ENCODE measurements around the gene FLT4.

DNA sequence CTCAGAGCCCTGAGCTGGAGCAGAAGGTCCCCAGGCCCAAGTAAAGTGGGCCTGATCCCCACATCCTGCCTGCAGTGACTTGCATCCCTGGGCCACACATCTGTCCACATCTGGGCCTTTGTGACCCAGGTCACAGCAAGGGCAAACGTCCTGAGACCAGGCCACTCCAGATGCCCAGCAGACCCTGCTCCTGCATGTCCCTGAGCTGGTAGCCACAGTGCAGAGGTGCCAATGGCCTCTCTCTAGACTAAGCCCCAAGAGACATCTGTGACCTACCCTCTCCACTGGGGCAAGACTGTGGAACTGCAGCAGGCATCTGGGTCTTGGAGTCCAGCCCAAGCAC, 2.5 kb downstream of the FLT4 start:
- TF ChIP-seq, protein P1, sequence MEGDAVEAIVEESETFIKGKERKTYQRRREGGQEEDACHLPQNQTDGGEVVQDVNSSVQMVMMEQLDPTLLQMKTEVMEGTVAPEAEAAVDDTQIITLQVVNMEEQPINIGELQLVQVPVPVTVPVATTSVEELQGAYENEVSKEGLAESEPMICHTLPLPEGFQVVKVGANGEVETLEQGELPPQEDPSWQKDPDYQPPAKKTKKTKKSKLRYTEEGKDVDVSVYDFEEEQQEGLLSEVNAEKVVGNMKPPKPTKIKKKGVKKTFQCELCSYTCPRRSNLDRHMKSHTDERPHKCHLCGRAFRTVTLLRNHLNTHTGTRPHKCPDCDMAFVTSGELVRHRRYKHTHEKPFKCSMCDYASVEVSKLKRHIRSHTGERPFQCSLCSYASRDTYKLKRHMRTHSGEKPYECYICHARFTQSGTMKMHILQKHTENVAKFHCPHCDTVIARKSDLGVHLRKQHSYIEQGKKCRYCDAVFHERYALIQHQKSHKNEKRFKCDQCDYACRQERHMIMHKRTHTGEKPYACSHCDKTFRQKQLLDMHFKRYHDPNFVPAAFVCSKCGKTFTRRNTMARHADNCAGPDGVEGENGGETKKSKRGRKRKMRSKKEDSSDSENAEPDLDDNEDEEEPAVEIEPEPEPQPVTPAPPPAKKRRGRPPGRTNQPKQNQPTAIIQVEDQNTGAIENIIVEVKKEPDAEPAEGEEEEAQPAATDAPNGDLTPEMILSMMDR (IDR thresholded peaks at IDR 0.05; ENCODE audit: insufficient read depth, low read length, poor library complexity, severe bottlenecking) = no peak
- TF ChIP-seq EZH2phosphoT487 (conservative IDR thresholded peaks at IDR 0.05; ENCODE audit: low read length) = no peak
